Measurements from ENCODE around the gene NFAT5. TPM values are rescaled to one million over a fixed set of nuclear protein-coding genes. Genes with fewer than 3 reads are reported as not detected.
"Not testable (repeated sequence)": the region's sequence is repeated elsewhere in the genome, so short reads cannot be mapped to it uniquely, and the experiment has no call there.

The NFAT5 gene
- total RNA-seq, 2 experiments from 2014 or later: 6.7 to 29.7 TPM

- Histone ChIP-seq H3K9me2 (ENCODE audit: insufficient read depth, low read length) (no peaks in the 10 kb centered on the region), H3K79me2 (ENCODE audit: insufficient read depth, low read depth, low read length) (no peaks in the 10 kb centered on the region), H4K20me1 (ENCODE audit: insufficient read depth, low read length) (no peaks in the 10 kb centered on the region), H3K4me3 (ENCODE audit: low read depth, low read length, poor library complexity, severe bottlenecking) (peak within 1 kb of the TSS; percentile 66), H3K4me2 (ENCODE audit: low read length) (peak within 1 kb of the TSS; percentile 81), H2AFZ (ENCODE audit: low read length) (peak within 1 kb of the TSS; percentile 94), H3K27ac (ENCODE audit: low read depth, low read length, poor library complexity, severe bottlenecking) (peak within 1 kb of the TSS; percentile 59), H3K9me3 (ENCODE audit: low read length) (no peaks in the 10 kb centered on the region), H3K36me3 (ENCODE audit: insufficient read depth, low read length) (no peaks in the 10 kb centered on the region), H3K4me1 (ENCODE audit: insufficient read depth, low read length, poor library complexity, severe bottlenecking) (peaks cover 32% of the 10 kb centered on the region)
- ChIA-PET POLR2A (interaction anchor here (0.6 to 4.2 kb wide), 8 partner anchors 15 to 99 kb away, joined by 3 to 24 read pairs (median 3); partner anchors contain the start of genes NOB1 and WWP2), CTCF (ENCODE audit: unreplicated experiment) (interaction anchor here (0.5 to 1.3 kb wide), 2 partner anchors 36 to 307 kb away, joined by 3 read pairs; no protein-coding TSS in a partner anchor)
- TF ChIP-seq EZH2phosphoT487 (IDR thresholded peaks at IDR 0.05; ENCODE audit: borderline replicate concordance, low read depth, low read length) (no peak), CTCF (conservative IDR thresholded peaks at IDR 0.05; ENCODE audit: low read length) (no peak)
- BruUV-seq (replicated peaks): no TSS peak
- intact Hi-C loops (cut with micrococcal nuclease; ENCODE audit: unreplicated experiment): no loop called here
- peak; percentile 90 for DNase-seq (ENCODE audit: low spot score)
These were observed 160.7 kb downstream of the NFAT5 start, which contains the start of gene NQO1 for GRCh38 chr16:69726313-69727060. NQO1 (minus strand) TSS chr16:69726560; CDS start chr16:69726439, 121 bp downstream.

GRCh38 chr16:69727916-69728270, 162.1 kb downstream of the NFAT5 start:
- intact Hi-C loops (cut with micrococcal nuclease; ENCODE audit: unreplicated experiment): no loop called here
- POLR2A ChIA-PET: interaction anchor here (0.6 to 4.2 kb wide), 3 partner anchors 10 to 320 kb away, joined by 3 to 24 read pairs (median 3); partner anchors contain the start of gene NOB1
- Histone ChIP-seq H4K20me1 (ENCODE audit: insufficient read depth, low read length) (no peaks in the 10 kb centered on the region), H3K27ac (ENCODE audit: low read depth, low read length, poor library complexity, severe bottlenecking) (no peak overlapping the region), H3K9me3 (ENCODE audit: low read length) (no peaks in the 10 kb centered on the region), H3K4me2 (ENCODE audit: low read length) (peak overlapping the region; percentile 81), H3K9me2 (ENCODE audit: insufficient read depth, low read length) (no peaks in the 10 kb centered on the region), H3K4me1 (ENCODE audit: insufficient read depth, low read length, poor library complexity, severe bottlenecking) (peaks cover 32% of the 10 kb centered on the region), H3K79me2 (ENCODE audit: insufficient read depth, low read depth, low read length) (no peaks in the 10 kb centered on the region), H3K36me3 (ENCODE audit: insufficient read depth, low read length) (no peaks in the 10 kb centered on the region), H3K4me3 (ENCODE audit: low read depth, low read length, poor library complexity, severe bottlenecking) (peak overlapping the region; percentile 66), H2AFZ (ENCODE audit: low read length) (no peak overlapping the region)
- CTCF ChIA-PET (ENCODE audit: unreplicated experiment): no interaction called here
- BruUV-seq (replicated peaks): no TSS peak
- TF ChIP-seq CTCF (conservative IDR thresholded peaks at IDR 0.05; ENCODE audit: low read length) (no peak), EZH2phosphoT487 (IDR thresholded peaks at IDR 0.05; ENCODE audit: borderline replicate concordance, low read depth, low read length) (no peak)
- no peak for DNase-seq (ENCODE audit: low spot score)

- POLR2A ChIA-PET: interaction anchor here (0.6 kb wide), 1 partner anchor 489 kb away, joined by 3 read pairs; no protein-coding TSS in a partner anchor
- H3K9me3 ChIP-seq (ENCODE audit: low read length); H3K27ac ChIP-seq (ENCODE audit: low read depth, low read length, poor library complexity, severe bottlenecking); H3K9me2 ChIP-seq (ENCODE audit: insufficient read depth, low read length); H2AFZ ChIP-seq (ENCODE audit: low read length); H3K36me3 ChIP-seq (ENCODE audit: insufficient read depth, low read length); H3K4me3 ChIP-seq (ENCODE audit: low read depth, low read length, poor library complexity, severe bottlenecking); BruUV-seq (replicated peaks); H3K79me2 ChIP-seq (ENCODE audit: insufficient read depth, low read depth, low read length); H4K20me1 ChIP-seq (ENCODE audit: insufficient read depth, low read length); intact Hi-C loops (cut with micrococcal nuclease; ENCODE audit: unreplicated experiment); H3K4me2 ChIP-seq (ENCODE audit: low read length); DNase-seq (ENCODE audit: low spot score); CTCF ChIA-PET (ENCODE audit: unreplicated experiment): not testable (repeated sequence)
- peaks cover 32% of the 10 kb centered on the region for H3K4me1 ChIP-seq (ENCODE audit: insufficient read depth, low read length, poor library complexity, severe bottlenecking)
These were observed 163.3 kb downstream of the NFAT5 start for GRCh38 chr16:69729030-69729429.

GRCh38 chr16:69731280-69731679, 165.5 kb downstream of the NFAT5 start:
- BruUV-seq (replicated peaks); DNase-seq (ENCODE audit: low spot score): not testable (repeated sequence)

More at GRCh38 chr16:69731280-69731679, 165.5 kb downstream of the NFAT5 start:
- H3K79me2 ChIP-seq (ENCODE audit: insufficient read depth, low read depth, low read length); CTCF ChIA-PET (ENCODE audit: unreplicated experiment); intact Hi-C loops (cut with micrococcal nuclease; ENCODE audit: unreplicated experiment); H3K9me3 ChIP-seq (ENCODE audit: low read length); POLR2A ChIA-PET; H4K20me1 ChIP-seq (ENCODE audit: insufficient read depth, low read length); H2AFZ ChIP-seq (ENCODE audit: low read length); H3K9me2 ChIP-seq (ENCODE audit: insufficient read depth, low read length); H3K36me3 ChIP-seq (ENCODE audit: insufficient read depth, low read length); H3K27ac ChIP-seq (ENCODE audit: low read depth, low read length, poor library complexity, severe bottlenecking); H3K4me2 ChIP-seq (ENCODE audit: low read length); H3K4me3 ChIP-seq (ENCODE audit: low read depth, low read length, poor library complexity, severe bottlenecking): not testable (repeated sequence)
- H3K4me1 ChIP-seq (ENCODE audit: insufficient read depth, low read length, poor library complexity, severe bottlenecking): peaks cover 15% of the 10 kb centered on the region
